ENCODE data around the gene A4GNT. TPM values are rescaled to one million over a fixed set of nuclear protein-coding genes. Genes with fewer than 3 reads are reported as not detected.
A peak's percentile ranks its signal among the peaks of the same experiment; 100 is the strongest.
"Not testable (repeated sequence)": the region's sequence is repeated elsewhere in the genome, so short reads cannot be mapped to it uniquely, and the experiment has no call there.

The A4GNT gene
- total and polyA plus RNA-seq, 5 donors, result not detected

DNA sequence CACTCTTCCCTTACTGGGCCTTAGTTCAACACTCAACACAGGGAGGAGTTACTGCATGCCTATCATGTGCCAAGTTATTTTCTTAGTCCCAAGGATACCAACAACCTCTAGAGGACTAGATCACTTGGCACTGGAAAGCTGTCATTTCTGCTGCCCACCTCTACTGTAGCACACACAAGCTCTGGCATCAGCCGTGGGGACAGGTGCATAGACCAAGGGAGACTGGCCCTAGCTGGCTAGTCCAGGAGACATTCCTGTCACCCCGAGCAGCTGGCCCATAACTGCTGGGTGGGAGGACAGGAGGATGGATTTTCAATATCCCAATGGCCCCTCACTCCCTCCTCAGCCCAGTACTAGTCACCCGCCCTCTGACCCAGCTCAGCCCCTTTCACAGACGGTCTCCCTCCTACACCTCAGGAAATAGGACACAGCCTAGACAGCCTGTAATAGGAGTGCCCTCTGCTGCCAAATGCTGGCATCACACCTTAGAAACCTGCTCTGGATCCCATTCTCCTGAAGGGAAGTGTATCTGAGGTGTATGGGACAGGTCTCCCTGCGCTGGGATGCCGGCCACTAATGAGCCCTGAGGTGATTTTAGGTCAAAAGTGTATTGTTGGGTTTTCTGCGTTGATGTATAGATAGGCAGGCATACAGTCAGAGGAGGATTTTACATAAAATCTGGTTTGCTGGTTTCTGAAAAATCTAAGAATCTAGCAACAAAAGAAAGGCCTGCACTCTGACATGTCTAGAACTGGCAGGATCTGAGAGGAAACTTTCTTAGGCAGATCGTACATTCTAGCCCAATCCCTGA is 13.4 kb downstream of the A4GNT start:
- intact Hi-C loops (cut with DNase I), result loop anchor here (2.0 to 10.0 kb wide), 3 partner anchors 48 to 54 kb away; no protein-coding TSS in a partner anchor

GRCh38 chr3:138114988-138115971 is 16.9 kb downstream of the A4GNT start, which contains the start of gene DZIP1L:
Gene DZIP1L, minus strand, starts transcription at chr3:138115608. Its CDS starts 11,637 bp downstream, at chr3:138103971.
- peak; percentile 62 to 86 (median 86) for DNase-seq
- Histone ChIP-seq H3K27ac (ENCODE audit: low read length) (peak within 1 kb of the TSS; percentile 77), H3K4me1 (ENCODE audit: control insufficient read depth, insufficient read depth, low read length) (peaks cover 6% of the 10 kb centered on the region), H3K27me3 (ENCODE audit: control insufficient read depth, insufficient read depth) (no peaks in the 10 kb centered on the region), H3K9me3 (ENCODE audit: control insufficient read depth, low read length) (no peaks in the 10 kb centered on the region), H3K4me3 (ENCODE audit: low read length) (peak within 1 kb of the TSS; percentile 86)
- under 1% methylated on average over 86 of the region's 86 CpGs for WGBS
- peak; percentile 96 to 97 for ATAC-seq
- intact Hi-C loops (cut with DNase I), result loop anchor here in 1 of 4 donors (10.0 kb wide), 1 partner anchor 50 kb away; no protein-coding TSS in a partner anchor

More for the DNA sequence above, 13.4 kb downstream of the A4GNT start:
- ATAC-seq, result peak; percentile 62 to 67
- Histone ChIP-seq H3K27ac (ENCODE audit: low read length) (no peak overlapping the region), H3K4me3 (ENCODE audit: low read length) (no peak overlapping the region), H3K4me1 (ENCODE audit: control insufficient read depth, insufficient read depth, low read length) (peaks cover 6% of the 10 kb centered on the region), H3K9me3 (ENCODE audit: control insufficient read depth, low read length) (no peaks in the 10 kb centered on the region), H3K27me3 (ENCODE audit: control insufficient read depth, insufficient read depth) (no peaks in the 10 kb centered on the region)
- WGBS, result 35% methylated on average over 8 of the region's 8 CpGs
- DNase-seq, result peak; percentile 68 to 88 (median 80)

- Histone ChIP-seq H3K9me3 (ENCODE audit: control insufficient read depth, low read length) (no peaks in the 10 kb centered on the region), H3K4me1 (ENCODE audit: control insufficient read depth, insufficient read depth, low read length) (peaks cover 6% of the 10 kb centered on the region), H3K4me3 (ENCODE audit: low read length) (peak overlapping the region; percentile 86), H3K27me3 (ENCODE audit: control insufficient read depth, insufficient read depth) (no peaks in the 10 kb centered on the region), H3K27ac (ENCODE audit: low read length) (peak overlapping the region; percentile 53)
- WGBS, result 13% methylated on average over 9 of the region's 9 CpGs
- ATAC-seq (peak in 1 of 2 donors; percentile 6), DNase-seq (no peak)
- intact Hi-C loops (cut with DNase I), result loop anchor here in 1 of 4 donors (10.0 kb wide), 1 partner anchor 50 kb away; no protein-coding TSS in a partner anchor
Observed at GRCh38 chr3:138114431-138114918, 17.7 kb downstream of the A4GNT start.

DNA sequence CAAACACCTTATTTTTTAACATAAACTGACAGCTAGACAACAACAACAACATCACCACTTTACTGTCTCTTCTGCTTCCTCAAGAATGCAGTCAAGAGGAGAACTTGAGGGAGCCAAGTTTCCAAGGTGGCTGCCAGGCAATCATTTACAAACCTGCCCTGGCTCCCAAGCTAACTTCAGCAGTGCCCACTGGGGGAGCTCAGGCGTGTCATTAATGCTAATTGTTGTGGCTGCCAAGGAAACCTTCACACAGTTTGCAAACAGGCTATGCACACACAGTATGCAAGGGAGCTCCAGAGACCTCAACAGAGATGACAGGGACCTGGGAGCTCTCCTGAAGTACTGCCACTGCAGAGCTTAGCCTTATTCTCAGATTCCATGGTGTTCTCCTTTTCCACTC is 18.9 kb downstream of the A4GNT start:
- Histone ChIP-seq H3K4me3 (ENCODE audit: low read length) (no peak overlapping the region), H3K4me1 (ENCODE audit: control insufficient read depth, insufficient read depth, low read length) (peaks cover 4% of the 10 kb centered on the region), H3K27me3 (ENCODE audit: control insufficient read depth, insufficient read depth) (no peaks in the 10 kb centered on the region), H3K9me3 (ENCODE audit: control insufficient read depth, low read length) (no peaks in the 10 kb centered on the region), H3K27ac (ENCODE audit: low read length) (no peak overlapping the region)
- no peak for ATAC-seq
- intact Hi-C loops (cut with DNase I), result loop anchor here in 1 of 4 donors (10.0 kb wide), 1 partner anchor 49 kb away; no protein-coding TSS in a partner anchor
- no peak for DNase-seq
- 58% methylated on average over 1 of the region's 1 CpG for WGBS

- no peaks in the 10 kb centered on the region for H3K9me3 ChIP-seq (ENCODE audit: control insufficient read depth, low read length)
- no peak overlapping the region for H3K27ac ChIP-seq (ENCODE audit: low read length)
- intact Hi-C loops (cut with DNase I), result loop anchor here in 1 of 4 donors (10.0 kb wide), 1 partner anchor 48 kb away; no protein-coding TSS in a partner anchor
- ATAC-seq, result no peak
- WGBS, result 88% methylated on average over 8 of the region's 8 CpGs
- DNase-seq, result no peak
- H3K4me3 ChIP-seq (ENCODE audit: low read length), result no peak overlapping the region
- peaks cover 4% of the 10 kb centered on the region for H3K4me1 ChIP-seq (ENCODE audit: control insufficient read depth, insufficient read depth, low read length)
- H3K27me3 ChIP-seq (ENCODE audit: control insufficient read depth, insufficient read depth), result no peaks in the 10 kb centered on the region
Observed at GRCh38 chr3:138112362-138112761, 19.8 kb downstream of the A4GNT start.

DNA sequence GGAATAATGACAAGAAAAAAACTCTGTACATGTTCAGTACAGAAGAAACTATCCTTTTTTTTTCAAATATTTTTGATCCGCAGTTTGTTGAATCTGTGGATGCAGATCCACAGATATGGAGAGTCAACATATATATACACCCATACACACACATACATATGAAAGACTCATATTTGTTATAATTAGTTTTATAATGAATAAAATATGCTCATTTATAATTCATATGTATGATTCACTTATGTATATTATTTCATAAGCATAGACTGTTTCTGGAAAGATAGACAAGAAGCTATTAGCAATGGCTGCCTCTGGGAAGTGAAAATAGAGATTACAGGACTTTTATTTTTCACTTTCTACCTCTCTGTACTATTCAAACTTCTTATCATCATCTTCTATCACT is 26.6 kb downstream of the A4GNT start:
- 94% methylated on average over 1 of the region's 1 CpG for WGBS
- Histone ChIP-seq H3K4me3 (ENCODE audit: low read length) (no peak overlapping the region), H3K27me3 (ENCODE audit: control insufficient read depth, insufficient read depth) (no peaks in the 10 kb centered on the region), H3K4me1 (ENCODE audit: control insufficient read depth, insufficient read depth, low read length) (no peaks in the 10 kb centered on the region), H3K27ac (ENCODE audit: low read length) (no peak overlapping the region), H3K9me3 (ENCODE audit: control insufficient read depth, low read length) (no peaks in the 10 kb centered on the region)
- DNase-seq (no peak), ATAC-seq (no peak)
- intact Hi-C loops (cut with DNase I), result no loop called here

DNA sequence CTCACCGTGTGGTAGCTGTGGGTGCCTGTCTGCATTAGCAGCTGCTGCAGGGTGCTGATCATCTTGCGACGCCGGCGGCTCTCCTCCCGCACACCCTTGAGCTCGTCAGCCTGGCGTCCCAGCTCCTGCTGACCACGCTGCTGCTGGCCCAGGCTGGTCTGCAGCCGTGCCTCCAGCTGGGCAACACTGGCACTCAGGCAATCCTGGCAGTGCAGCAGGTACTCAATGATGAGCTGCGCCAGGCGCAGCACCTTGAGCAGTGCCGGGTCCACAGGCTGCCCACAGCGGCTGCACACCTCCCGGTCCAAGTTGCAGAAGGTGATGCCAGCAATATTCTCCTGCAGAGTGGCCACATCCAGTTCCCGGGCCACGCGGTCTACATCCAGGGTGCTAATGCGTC is 28.7 kb downstream of the A4GNT start:
- DNase-seq (no peak), ATAC-seq (no peak)
- H3K27me3 ChIP-seq (ENCODE audit: control insufficient read depth, insufficient read depth), result no peaks in the 10 kb centered on the region
- H3K27ac ChIP-seq (ENCODE audit: low read length), result no peak overlapping the region
- H3K4me1 ChIP-seq (ENCODE audit: control insufficient read depth, insufficient read depth, low read length), result no peaks in the 10 kb centered on the region
- no peaks in the 10 kb centered on the region for H3K9me3 ChIP-seq (ENCODE audit: control insufficient read depth, low read length)
- intact Hi-C loops (cut with DNase I), result no loop called here
- no peak overlapping the region for H3K4me3 ChIP-seq (ENCODE audit: low read length)
- 95% methylated on average over 19 of the region's 19 CpGs for WGBS

DNA sequence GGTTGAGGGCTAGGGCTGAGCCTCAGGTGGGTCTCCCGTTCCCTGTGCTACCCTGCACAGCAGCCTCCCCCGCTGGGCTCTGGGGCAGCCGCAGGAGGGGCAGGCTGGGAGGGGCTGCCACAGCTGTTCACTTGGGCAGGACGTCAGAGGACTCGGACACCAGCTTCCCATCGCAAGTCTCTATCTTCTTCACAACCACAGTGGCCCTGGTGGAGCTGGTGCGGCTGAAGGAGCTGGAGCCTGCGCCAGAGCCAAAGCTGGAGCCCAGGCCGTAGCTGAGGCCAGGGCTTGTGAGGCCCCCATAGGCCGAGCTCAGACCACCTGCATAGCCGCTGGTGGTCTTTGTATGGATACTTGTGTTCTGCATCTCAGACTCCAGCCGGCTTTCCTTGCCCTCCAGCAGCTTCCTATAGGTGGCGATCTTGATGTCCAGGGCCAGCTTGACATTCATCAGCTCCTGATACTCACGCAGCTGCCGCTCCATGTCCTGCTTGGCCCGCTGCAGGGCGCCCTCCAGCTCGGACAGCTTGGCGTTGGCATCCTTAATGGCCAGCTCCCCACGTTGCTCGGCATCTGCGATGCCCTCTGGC is 30.7 kb downstream of the A4GNT start:
- H3K27me3 ChIP-seq (ENCODE audit: control insufficient read depth, insufficient read depth); H3K27ac ChIP-seq (ENCODE audit: low read length); ATAC-seq; H3K4me3 ChIP-seq (ENCODE audit: low read length); H3K4me1 ChIP-seq (ENCODE audit: control insufficient read depth, insufficient read depth, low read length); DNase-seq; H3K9me3 ChIP-seq (ENCODE audit: control insufficient read depth, low read length); intact Hi-C loops (cut with DNase I): not testable (repeated sequence)
- WGBS, result 83% methylated on average over 22 of the region's 22 CpGs

DNA sequence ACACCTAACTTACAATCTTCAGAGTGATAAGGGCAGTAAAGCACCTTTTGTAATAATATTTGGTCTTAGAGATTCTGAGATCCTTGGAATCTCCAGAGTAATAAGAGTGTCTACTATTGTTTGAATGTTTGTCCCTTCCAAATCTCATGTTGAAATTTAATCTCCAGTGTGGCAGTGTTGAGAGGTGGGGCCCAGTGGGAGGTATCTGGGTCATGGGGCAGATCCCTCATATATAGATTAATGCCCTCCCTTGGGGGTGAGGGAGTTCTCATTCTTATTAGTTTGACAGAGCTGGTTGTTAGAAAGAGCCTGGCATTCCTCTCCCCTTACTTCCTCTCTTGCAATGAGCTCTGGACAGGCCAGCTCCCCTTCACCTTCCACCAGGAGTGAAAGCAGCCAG is 32.8 kb downstream of the A4GNT start:
- no peak overlapping the region for H3K27ac ChIP-seq (ENCODE audit: low read length)
- intact Hi-C loops (cut with DNase I), result no loop called here
- ATAC-seq (no peak), DNase-seq (no peak)
- no peaks in the 10 kb centered on the region for H3K4me1 ChIP-seq (ENCODE audit: control insufficient read depth, insufficient read depth, low read length)
- no peaks in the 10 kb centered on the region for H3K9me3 ChIP-seq (ENCODE audit: control insufficient read depth, low read length)
- no peaks in the 10 kb centered on the region for H3K27me3 ChIP-seq (ENCODE audit: control insufficient read depth, insufficient read depth)
- H3K4me3 ChIP-seq (ENCODE audit: low read length), result no peak overlapping the region

Measured in right cardiac atrium (tissue), 5 donors.